ENCODE measurements around the gene C10orf71. TPM values are rescaled to one million over a fixed set of nuclear protein-coding genes. Genes with fewer than 3 reads are reported as not detected.

The C10orf71 gene
- total RNA-seq, 1 experiment from 2014 or later = not detected

- Histone ChIP-seq H3K27ac (ENCODE audit: low read depth, low read length, poor library complexity, severe bottlenecking) (no peak overlapping the region), H3K4me3 (ENCODE audit: low read depth, low read length, poor library complexity, severe bottlenecking) (no peak overlapping the region), H3K36me3 (ENCODE audit: insufficient read depth, low read length, poor library complexity, severe bottlenecking) (no peaks in the 10 kb centered on the region), H3K27me3 (replicated peaks; ENCODE audit: insufficient read depth, low read depth, low read length, poor library complexity) (peaks cover 7% of the 10 kb centered on the region), H3K9me3 (ENCODE audit: low read depth, low read length, poor library complexity, severe bottlenecking) (no peaks in the 10 kb centered on the region), H3K4me1 (ENCODE audit: insufficient read depth, low read length, poor library complexity, severe bottlenecking) (no peaks in the 10 kb centered on the region)
- TF ChIP-seq EZH2 (IDR thresholded peaks at IDR 0.05; ENCODE audit: borderline replicate concordance, low read depth, low read length, poor library complexity, severe bottlenecking) = no peak
- TF ChIP-seq, protein P1, sequence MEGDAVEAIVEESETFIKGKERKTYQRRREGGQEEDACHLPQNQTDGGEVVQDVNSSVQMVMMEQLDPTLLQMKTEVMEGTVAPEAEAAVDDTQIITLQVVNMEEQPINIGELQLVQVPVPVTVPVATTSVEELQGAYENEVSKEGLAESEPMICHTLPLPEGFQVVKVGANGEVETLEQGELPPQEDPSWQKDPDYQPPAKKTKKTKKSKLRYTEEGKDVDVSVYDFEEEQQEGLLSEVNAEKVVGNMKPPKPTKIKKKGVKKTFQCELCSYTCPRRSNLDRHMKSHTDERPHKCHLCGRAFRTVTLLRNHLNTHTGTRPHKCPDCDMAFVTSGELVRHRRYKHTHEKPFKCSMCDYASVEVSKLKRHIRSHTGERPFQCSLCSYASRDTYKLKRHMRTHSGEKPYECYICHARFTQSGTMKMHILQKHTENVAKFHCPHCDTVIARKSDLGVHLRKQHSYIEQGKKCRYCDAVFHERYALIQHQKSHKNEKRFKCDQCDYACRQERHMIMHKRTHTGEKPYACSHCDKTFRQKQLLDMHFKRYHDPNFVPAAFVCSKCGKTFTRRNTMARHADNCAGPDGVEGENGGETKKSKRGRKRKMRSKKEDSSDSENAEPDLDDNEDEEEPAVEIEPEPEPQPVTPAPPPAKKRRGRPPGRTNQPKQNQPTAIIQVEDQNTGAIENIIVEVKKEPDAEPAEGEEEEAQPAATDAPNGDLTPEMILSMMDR (conservative IDR thresholded peaks at IDR 0.05; ENCODE audit: low read depth, low read length) = no peak
- no TSS peak for BruUV-seq (replicated peaks)
- intact Hi-C loops (cut with micrococcal nuclease; ENCODE audit: unreplicated experiment) = no loop called here
- CTCF ChIA-PET = no interaction called here
- POLR2A ChIA-PET (ENCODE audit: low non-redundant PET) = no interaction called here
- no peak for DNase-seq (ENCODE audit: low spot score)
Measured at GRCh38 chr10:49253340-49253906, 45.5 kb upstream of the C10orf71 start.

GRCh38 chr10:49254150-49254549, 44.8 kb upstream of the C10orf71 start:
- ChIA-PET POLR2A (ENCODE audit: low non-redundant PET) (no interaction called here), CTCF (no interaction called here)
- Histone ChIP-seq H3K4me1 (ENCODE audit: insufficient read depth, low read length, poor library complexity, severe bottlenecking) (no peaks in the 10 kb centered on the region), H3K27ac (ENCODE audit: low read depth, low read length, poor library complexity, severe bottlenecking) (no peak overlapping the region), H3K4me3 (ENCODE audit: low read depth, low read length, poor library complexity, severe bottlenecking) (no peak overlapping the region), H3K27me3 (replicated peaks; ENCODE audit: insufficient read depth, low read depth, low read length, poor library complexity) (peaks cover 7% of the 10 kb centered on the region), H3K36me3 (ENCODE audit: insufficient read depth, low read length, poor library complexity, severe bottlenecking) (no peaks in the 10 kb centered on the region), H3K9me3 (ENCODE audit: low read depth, low read length, poor library complexity, severe bottlenecking) (no peaks in the 10 kb centered on the region)
- intact Hi-C loops (cut with micrococcal nuclease; ENCODE audit: unreplicated experiment) = no loop called here
- BruUV-seq (replicated peaks) = no TSS peak
- no peak for TF ChIP-seq EZH2 (IDR thresholded peaks at IDR 0.05; ENCODE audit: borderline replicate concordance, low read depth, low read length, poor library complexity, severe bottlenecking)
- TF ChIP-seq, protein P1 (conservative IDR thresholded peaks at IDR 0.05; ENCODE audit: low read depth, low read length) = no peak
- DNase-seq (ENCODE audit: low spot score) = no peak

GRCh38 chr10:49254556-49255318, 44.2 kb upstream of the C10orf71 start:
- ChIA-PET POLR2A (ENCODE audit: low non-redundant PET) (no interaction called here), CTCF (no interaction called here)
- intact Hi-C loops (cut with micrococcal nuclease; ENCODE audit: unreplicated experiment) = no loop called here
- Histone ChIP-seq H3K4me1 (ENCODE audit: insufficient read depth, low read length, poor library complexity, severe bottlenecking) (no peaks in the 10 kb centered on the region), H3K27me3 (replicated peaks; ENCODE audit: insufficient read depth, low read depth, low read length, poor library complexity) (peaks cover 7% of the 10 kb centered on the region), H3K9me3 (ENCODE audit: low read depth, low read length, poor library complexity, severe bottlenecking) (no peaks in the 10 kb centered on the region), H3K4me3 (ENCODE audit: low read depth, low read length, poor library complexity, severe bottlenecking) (no peak overlapping the region), H3K36me3 (ENCODE audit: insufficient read depth, low read length, poor library complexity, severe bottlenecking) (no peaks in the 10 kb centered on the region), H3K27ac (ENCODE audit: low read depth, low read length, poor library complexity, severe bottlenecking) (no peak overlapping the region)
- no peak for DNase-seq (ENCODE audit: low spot score)
- no TSS peak for BruUV-seq (replicated peaks)
- TF ChIP-seq EZH2 (IDR thresholded peaks at IDR 0.05; ENCODE audit: borderline replicate concordance, low read depth, low read length, poor library complexity, severe bottlenecking) = no peak
- TF ChIP-seq, protein P1 (conservative IDR thresholded peaks at IDR 0.05; ENCODE audit: low read depth, low read length) = no peak
